Gastroesophageal sphincter (tissue), 3 donors: ENCODE data around the gene REPS2.

ENCODE experiments used
- POLR2AphosphoS5 ChIP-seq: sonication (generic); formaldehyde crosslinking; IDR thresholded peaks from one replicate; pipeline ENCODE4 v1.6.1; 2017; ENCODE audit warnings: antibody characterized with exemption
- TF ChIP-seq, protein P1 (sequence below), 4 experiments: fragments of 200-600 bp in 2 of 4; fragments of 450-650 bp in 2 of 4; sonication (generic) in 1 of 4; IDR thresholded peaks; one replicate each; pipeline ENCODE4 v1.5.1; 2017 to 2019; ENCODE audit warnings: antibody characterized with exemption in 4 of 4, mild to moderate bottlenecking in 2 of 4, moderate library complexity in 2 of 4

DNA sequence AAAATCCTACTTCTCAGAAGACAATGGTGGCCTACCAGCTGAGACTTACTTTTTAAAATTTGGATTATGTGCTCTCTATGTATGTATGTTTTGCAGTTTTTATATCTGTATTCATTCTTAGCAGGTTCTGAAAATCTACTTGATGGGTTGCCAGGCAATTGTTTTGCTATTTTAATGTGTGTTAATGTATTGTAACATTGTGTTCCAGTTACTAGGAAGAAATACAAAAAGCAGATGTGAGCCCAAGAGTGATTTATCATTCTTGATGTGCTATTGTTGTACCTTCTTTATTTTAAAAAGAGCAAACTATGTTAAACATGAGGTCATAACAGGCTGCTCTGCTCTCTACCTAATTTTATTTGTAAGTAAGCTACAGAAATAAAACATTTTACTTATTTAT is 81.9 kb downstream of the REPS2 start:
- TF ChIP-seq, protein P1, sequence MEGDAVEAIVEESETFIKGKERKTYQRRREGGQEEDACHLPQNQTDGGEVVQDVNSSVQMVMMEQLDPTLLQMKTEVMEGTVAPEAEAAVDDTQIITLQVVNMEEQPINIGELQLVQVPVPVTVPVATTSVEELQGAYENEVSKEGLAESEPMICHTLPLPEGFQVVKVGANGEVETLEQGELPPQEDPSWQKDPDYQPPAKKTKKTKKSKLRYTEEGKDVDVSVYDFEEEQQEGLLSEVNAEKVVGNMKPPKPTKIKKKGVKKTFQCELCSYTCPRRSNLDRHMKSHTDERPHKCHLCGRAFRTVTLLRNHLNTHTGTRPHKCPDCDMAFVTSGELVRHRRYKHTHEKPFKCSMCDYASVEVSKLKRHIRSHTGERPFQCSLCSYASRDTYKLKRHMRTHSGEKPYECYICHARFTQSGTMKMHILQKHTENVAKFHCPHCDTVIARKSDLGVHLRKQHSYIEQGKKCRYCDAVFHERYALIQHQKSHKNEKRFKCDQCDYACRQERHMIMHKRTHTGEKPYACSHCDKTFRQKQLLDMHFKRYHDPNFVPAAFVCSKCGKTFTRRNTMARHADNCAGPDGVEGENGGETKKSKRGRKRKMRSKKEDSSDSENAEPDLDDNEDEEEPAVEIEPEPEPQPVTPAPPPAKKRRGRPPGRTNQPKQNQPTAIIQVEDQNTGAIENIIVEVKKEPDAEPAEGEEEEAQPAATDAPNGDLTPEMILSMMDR (IDR thresholded peaks at IDR 0.05) = no peak
- TF ChIP-seq POLR2AphosphoS5 = no peak
